B cell (primary cell): ENCODE data around the gene NDST4. TPM values are rescaled to one million over a fixed set of nuclear protein-coding genes. Genes with fewer than 3 reads are reported as not detected.

Experiments
- ATAC-seq: fragments of 200-7000 bp; cut with Tn5 transposase; one replicate; pipeline ENCODE4 v1.10.0; 2021; ENCODE audit warnings: low read depth, mild to moderate bottlenecking, moderate number of reproducible peaks, moderate library complexity
- CTCF ChIA-PET: fragments of 350-600 bp; sonication (Branson Sonifier 250); formaldehyde crosslinking; loops from one replicate; lab custom pipeline; 2021; ENCODE audit warnings: antibody characterized with exemption, inconsistent platforms; lab: Charles Lee
- POLR2A ChIA-PET: fragments of 350-600 bp; sonication (Branson Sonifier 250); formaldehyde crosslinking; loops from one replicate; lab custom pipeline; 2021; ENCODE audit warnings: antibody characterized with exemption; lab: Charles Lee
- DNase-seq: peaks from one replicate; pipeline ENCODE4 v3.0.0; 2013
- H2AFZ ChIP-seq: 2 replicates; pipeline ENCODE4 v1.6.1; 2012; ENCODE audit warnings: mild to moderate bottlenecking, low read depth, low read length; ENCODE audit not compliant: insufficient read depth, poor library complexity, severe bottlenecking
- H3K27ac ChIP-seq, 2 donors: 1 replicate in 1 of 2; 2 replicates in 1 of 2; pipeline ENCODE4 v1.5.1; 2012 to 2013; ENCODE audit warnings: low read length in 2 of 2, mild to moderate bottlenecking in 2 of 2, moderate library complexity in 1 of 2
- H3K27me3 ChIP-seq, 4 experiments: fragments of 200-600 bp in 1 of 4; sonication (generic) in 1 of 4; replicated peaks in 1 of 4; 1 replicate in 2 of 4; 2 replicates in 2 of 4; pipeline versions ENCODE4 v1.6.1 to v1.7.0; 2013 to 2016; ENCODE audit warnings: low read length in 3 of 4, mild to moderate bottlenecking in 2 of 4, mixed read lengths in 1 of 4, moderate library complexity in 1 of 4; ENCODE audit not compliant: insufficient read depth in 4 of 4, control insufficient read depth in 3 of 4; ENCODE audit errors: control extremely low read depth in 1 of 4
- H3K36me3 ChIP-seq, 2 experiments: replicated peaks in 1 of 2; 1 replicate in 1 of 2; 2 replicates in 1 of 2; pipeline versions ENCODE4 v1.6.1 to v1.7.1; 2013; ENCODE audit warnings: low read length in 1 of 2; ENCODE audit not compliant: insufficient read depth in 2 of 2, control insufficient read depth in 1 of 2; ENCODE audit errors: control extremely low read depth in 1 of 2, extremely low read depth in 1 of 2
- H3K4me1 ChIP-seq, 2 donors: fragments of 200-600 bp in 1 of 2; sonication (generic) in 1 of 2; 1 replicate in 1 of 2; 2 replicates in 1 of 2; pipeline versions ENCODE4 v1.5.1 to v1.6.1; 2013 to 2017; ENCODE audit warnings: low read length in 2 of 2; ENCODE audit not compliant: control insufficient read depth in 2 of 2, insufficient read depth in 2 of 2
- H3K4me2 ChIP-seq: replicated peaks from 2 replicates; pipeline ENCODE3; 2012; ENCODE audit warnings: mild to moderate bottlenecking, low read depth, low read length; ENCODE audit not compliant: poor library complexity, severe bottlenecking
- H3K4me3 ChIP-seq, 5 experiments: fragments of 200-600 bp in 1 of 5; sonication (generic) in 1 of 5; 1 replicate in 3 of 5; 2 replicates in 2 of 5; pipeline versions ENCODE4 v1.5.1 to v1.7.0; 2011 to 2016; ENCODE audit warnings: low read length in 4 of 5, mild to moderate bottlenecking in 4 of 5, low read depth in 2 of 5, control low read depth in 1 of 5, moderate library complexity in 1 of 5; ENCODE audit not compliant: insufficient read depth in 1 of 5; ENCODE audit errors: control extremely low read depth in 1 of 5, extremely low read depth in 1 of 5
- H3K79me2 ChIP-seq: fragments of 200-600 bp; sonication (generic); one replicate; pipeline ENCODE4 v1.6.0; 2016; ENCODE audit warnings: low read length; ENCODE audit not compliant: control insufficient read depth, insufficient read depth
- H3K9ac ChIP-seq: fragments of 200-600 bp; sonication (generic); 2 replicates; pipeline ENCODE4 v1.6.1; 2017; ENCODE audit warnings: mild to moderate bottlenecking, low read length, moderate library complexity
- H3K9me3 ChIP-seq, 3 donors: one replicate each; pipeline versions ENCODE4 v1.6.1 to v1.7.1; 2013; ENCODE audit warnings: low read length in 2 of 3; ENCODE audit not compliant: control insufficient read depth in 2 of 3, insufficient read depth in 1 of 3; ENCODE audit errors: control extremely low read depth in 1 of 3
- H4K20me1 ChIP-seq: 2 replicates; pipeline ENCODE4 v1.6.0; 2012; ENCODE audit warnings: mild to moderate bottlenecking, low read length; ENCODE audit not compliant: insufficient read depth, control insufficient read depth, poor library complexity, severe bottlenecking
- H3K27ac Mint-ChIP-seq: one replicate; pipeline ENCODE4 v1.8.0; 2021; ENCODE audit warnings: mixed read lengths
- H3K27me3 Mint-ChIP-seq: one replicate; pipeline ENCODE4 v1.8.0; 2021; ENCODE audit warnings: mixed read lengths
- H3K4me1 Mint-ChIP-seq: one replicate; pipeline ENCODE4 v1.8.0; 2021; ENCODE audit warnings: mixed read lengths
- H3K4me3 Mint-ChIP-seq: one replicate; pipeline ENCODE4 v1.8.0; 2021; ENCODE audit warnings: mixed read lengths
- H3K9me3 Mint-ChIP-seq: one replicate; pipeline ENCODE4 v1.8.0; 2022; ENCODE audit warnings: mixed read lengths; ENCODE audit not compliant: insufficient read depth
- CTCF ChIP-seq: fragments of 200-600 bp; IDR thresholded peaks from one replicate; pipeline ENCODE4 v1.8.0; 2022; ENCODE audit warnings: antibody characterized with exemption, mild to moderate bottlenecking
- EZH2 ChIP-seq: IDR thresholded peaks from 2 replicates; pipeline ENCODE4 v1.6.1; 2012; ENCODE audit warnings: borderline replicate concordance, low read depth, mild to moderate bottlenecking, moderate library complexity, low read length; ENCODE audit not compliant: insufficient read depth, poor library complexity, severe bottlenecking
- WGBS: methylation state at CpG from one replicate; pipeline ENCODE4 v1.1.5; 2013; ENCODE audit warnings: missing lambda C conversion rate; ENCODE audit not compliant: insufficient coverage; 5-methylcytosine and 5-hydroxymethylcytosine counted together
- intact Hi-C: fragments of 100-400 bp; cut with micrococcal nuclease; formaldehyde crosslinking; loops from one replicate; pipeline ENCODE4 v1.10.0; 2022
- polyA plus RNA-seq: library from polyadenylated mRNA; depleted of rRNA; stranded (reverse); fragments of >200 nt; gene quantifications from 2 replicates; pipeline ENCODE4 v1.2.3, GENCODE V29; 2012
- total RNA-seq, 2 donors: library from RNA; stranded (reverse); fragments of 120-200 nt in 1 of 2; gene quantifications; 1 replicate in 1 of 2; 2 replicates in 1 of 2; pipeline versions ENCODE4 v1.2.3 to v1.2.4, GENCODE V29; 2013 to 2022

The NDST4 gene
- total and polyA plus RNA-seq, 2 donors (not counting 1 experiment from before 2014, with no cell fraction given) = not detected

DNA sequence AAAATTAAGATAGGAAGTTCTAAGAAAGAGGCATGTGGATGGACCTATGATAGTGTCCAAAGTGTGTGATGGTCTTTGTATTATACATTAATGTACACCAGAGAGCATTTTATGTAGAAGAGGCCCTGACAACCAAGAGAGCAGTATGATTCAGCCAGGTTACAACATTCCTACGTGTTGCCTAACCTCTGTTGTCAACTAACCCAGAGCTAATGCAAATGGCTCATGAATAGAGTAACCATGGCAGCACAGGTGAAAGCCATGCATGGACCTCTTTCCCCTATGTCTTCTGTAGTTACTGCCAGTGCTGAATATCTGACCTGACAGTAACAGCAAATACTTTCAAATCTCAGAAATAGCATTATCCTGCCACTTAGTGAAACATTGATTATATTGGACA lies 255.6 kb downstream of the NDST4 start:
- ATAC-seq (no peak), DNase-seq (no peak)
- Histone ChIP-seq H3K79me2 (no peaks in the 10 kb centered on the region), H3K4me2 (no peak overlapping the region), H3K27me3 (no peaks in the 10 kb centered on the region), H3K9ac (no peak overlapping the region), H3K4me1 (no peaks in the 10 kb centered on the region), H2AFZ (no peak overlapping the region), H3K4me3 (no peak overlapping the region), H3K9me3 (peaks cover 0 to 4% (median 0%) of the 10 kb centered on the region in 3 donors), H3K27ac (no peak overlapping the region), H4K20me1 (no peaks in the 10 kb centered on the region), H3K36me3 (no peaks in the 10 kb centered on the region)
- TF ChIP-seq EZH2 (no peak), CTCF (no peak)
- POLR2A ChIA-PET = no interaction called here
- no peaks in the 10 kb centered on the region for H3K9me3 Mint-ChIP-seq
- H3K27ac Mint-ChIP-seq = no peak overlapping the region
- H3K27me3 Mint-ChIP-seq = no peaks in the 10 kb centered on the region
- CTCF ChIA-PET = no interaction called here
- no peak overlapping the region for H3K4me3 Mint-ChIP-seq
- WGBS = 53% methylated on average over 1 of the region's 1 CpG
- intact Hi-C loops = no loop called here
- no peaks in the 10 kb centered on the region for H3K4me1 Mint-ChIP-seq

GRCh38 chr4:114839986-114840385 lies 273.4 kb downstream of the NDST4 start:
- intact Hi-C loops = no loop called here
- H3K27ac Mint-ChIP-seq = no peak overlapping the region

More at GRCh38 chr4:114839986-114840385, 273.4 kb downstream of the NDST4 start:
- Histone ChIP-seq H3K27ac (no peak overlapping the region), H3K36me3 (no peaks in the 10 kb centered on the region), H3K4me1 (no peaks in the 10 kb centered on the region), H3K9me3 (no peaks in the 10 kb centered on the region), H3K9ac (no peak overlapping the region), H3K27me3 (no peaks in the 10 kb centered on the region), H3K4me2 (no peak overlapping the region), H2AFZ (no peak overlapping the region), H4K20me1 (no peaks in the 10 kb centered on the region), H3K4me3 (no peak overlapping the region), H3K79me2 (no peaks in the 10 kb centered on the region)
- TF ChIP-seq EZH2 (no peak), CTCF (no peak)
- no peak for DNase-seq
- CTCF ChIA-PET = interaction anchor here (1.1 kb wide), 1 partner anchor 32 kb away, joined by 3 read pairs; no protein-coding TSS in a partner anchor
- POLR2A ChIA-PET = no interaction called here
- Mint-ChIP-seq H3K4me3 (no peak overlapping the region), H3K27me3 (no peaks in the 10 kb centered on the region), H3K9me3 (peaks cover 2% of the 10 kb centered on the region), H3K4me1 (no peaks in the 10 kb centered on the region)
- WGBS = no CpG with 5 or more reads among the region's 1 CpG
- ATAC-seq = no peak
